NCI-H510A treated with DMSO at 0.1 percent for 48 hours (cell line): ENCODE results near the gene ZNF687.
"Not testable (repeated sequence)": the region's sequence is repeated elsewhere in the genome, so short reads cannot be mapped to it uniquely, and the experiment has no call there.

Source experiments
- DNase-seq: peaks from one replicate; lab custom pipeline; 2025; lab: John Stamatoyannopoulos, UW

Gene ZNF687, protein sequence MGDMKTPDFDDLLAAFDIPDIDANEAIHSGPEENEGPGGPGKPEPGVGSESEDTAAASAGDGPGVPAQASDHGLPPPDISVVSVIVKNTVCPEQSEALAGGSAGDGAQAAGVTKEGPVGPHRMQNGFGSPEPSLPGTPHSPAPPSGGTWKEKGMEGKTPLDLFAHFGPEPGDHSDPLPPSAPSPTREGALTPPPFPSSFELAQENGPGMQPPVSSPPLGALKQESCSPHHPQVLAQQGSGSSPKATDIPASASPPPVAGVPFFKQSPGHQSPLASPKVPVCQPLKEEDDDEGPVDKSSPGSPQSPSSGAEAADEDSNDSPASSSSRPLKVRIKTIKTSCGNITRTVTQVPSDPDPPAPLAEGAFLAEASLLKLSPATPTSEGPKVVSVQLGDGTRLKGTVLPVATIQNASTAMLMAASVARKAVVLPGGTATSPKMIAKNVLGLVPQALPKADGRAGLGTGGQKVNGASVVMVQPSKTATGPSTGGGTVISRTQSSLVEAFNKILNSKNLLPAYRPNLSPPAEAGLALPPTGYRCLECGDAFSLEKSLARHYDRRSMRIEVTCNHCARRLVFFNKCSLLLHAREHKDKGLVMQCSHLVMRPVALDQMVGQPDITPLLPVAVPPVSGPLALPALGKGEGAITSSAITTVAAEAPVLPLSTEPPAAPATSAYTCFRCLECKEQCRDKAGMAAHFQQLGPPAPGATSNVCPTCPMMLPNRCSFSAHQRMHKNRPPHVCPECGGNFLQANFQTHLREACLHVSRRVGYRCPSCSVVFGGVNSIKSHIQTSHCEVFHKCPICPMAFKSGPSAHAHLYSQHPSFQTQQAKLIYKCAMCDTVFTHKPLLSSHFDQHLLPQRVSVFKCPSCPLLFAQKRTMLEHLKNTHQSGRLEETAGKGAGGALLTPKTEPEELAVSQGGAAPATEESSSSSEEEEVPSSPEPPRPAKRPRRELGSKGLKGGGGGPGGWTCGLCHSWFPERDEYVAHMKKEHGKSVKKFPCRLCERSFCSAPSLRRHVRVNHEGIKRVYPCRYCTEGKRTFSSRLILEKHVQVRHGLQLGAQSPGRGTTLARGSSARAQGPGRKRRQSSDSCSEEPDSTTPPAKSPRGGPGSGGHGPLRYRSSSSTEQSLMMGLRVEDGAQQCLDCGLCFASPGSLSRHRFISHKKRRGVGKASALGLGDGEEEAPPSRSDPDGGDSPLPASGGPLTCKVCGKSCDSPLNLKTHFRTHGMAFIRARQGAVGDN

DNA sequence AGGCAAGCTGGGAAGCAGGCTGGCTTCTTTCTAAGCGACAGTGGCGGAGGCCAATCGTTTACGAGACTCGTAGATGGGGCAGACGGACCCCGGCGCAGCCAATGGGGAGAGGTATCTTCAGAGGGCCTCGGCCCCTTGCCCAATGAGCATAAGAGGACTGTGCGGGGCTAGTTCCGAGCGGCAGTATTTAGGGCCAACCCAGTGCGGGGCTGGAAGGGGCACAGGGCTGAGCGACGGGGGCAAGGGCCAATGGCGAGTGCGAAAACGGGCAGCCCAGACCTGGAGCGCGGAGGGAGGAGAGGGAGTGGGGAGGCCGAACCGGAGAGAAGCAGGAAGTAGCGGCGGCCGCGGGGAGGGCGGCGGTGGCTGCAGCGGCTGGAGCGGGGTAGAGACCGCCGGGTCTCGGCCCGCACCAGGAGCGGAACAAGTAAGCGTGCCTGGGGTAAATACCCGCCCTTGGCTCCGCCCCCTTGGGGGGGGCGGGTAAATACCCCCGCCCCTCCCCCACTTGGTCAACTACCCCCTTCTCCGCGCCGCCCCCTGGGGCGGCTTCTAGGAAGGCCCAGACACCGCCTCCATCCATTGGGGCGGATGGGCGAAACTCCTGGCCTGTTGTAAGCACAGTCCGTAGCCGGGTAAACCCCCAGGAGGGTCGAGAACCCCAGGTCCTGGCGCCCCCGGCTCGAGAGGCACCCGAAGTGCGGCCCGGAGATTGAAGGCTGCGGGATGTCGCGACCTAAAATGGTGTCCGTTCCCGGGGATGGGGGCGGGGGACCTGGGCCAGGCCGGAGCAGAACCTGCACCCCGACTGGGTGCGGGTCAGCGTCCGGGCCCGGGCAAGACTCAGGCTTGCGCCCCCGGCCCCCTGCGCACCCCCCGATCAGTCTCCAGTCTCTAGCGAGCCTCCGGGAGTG lies at the start of gene ZNF687:
Gene ZNF687 (plus strand): TSS at position 331 of the 914 bp plus-strand sequence. CDS start 3,993 bp downstream, outside the sequence.
- peak; percentile 98 for DNase-seq

DNA sequence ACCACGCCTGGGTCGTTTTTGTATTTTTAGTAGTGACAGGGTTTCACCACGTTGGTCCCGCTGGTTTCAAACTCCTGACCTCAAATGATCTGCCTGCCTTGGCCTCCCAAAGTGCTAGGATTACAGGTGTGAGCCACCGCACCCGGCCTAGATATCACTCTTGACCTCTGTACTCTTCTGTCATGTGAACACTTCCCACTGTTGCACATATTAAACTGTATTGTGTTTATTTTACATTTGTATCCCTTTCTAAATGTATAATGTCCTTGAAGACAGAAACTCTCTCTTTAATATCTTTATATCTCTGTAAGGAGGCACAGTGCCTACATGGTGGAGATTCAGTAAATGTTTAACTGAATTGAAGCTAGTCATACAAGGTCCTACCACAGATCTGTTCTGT lies 46.9 kb upstream of the ZNF687 start:
- no peak for DNase-seq

DNA sequence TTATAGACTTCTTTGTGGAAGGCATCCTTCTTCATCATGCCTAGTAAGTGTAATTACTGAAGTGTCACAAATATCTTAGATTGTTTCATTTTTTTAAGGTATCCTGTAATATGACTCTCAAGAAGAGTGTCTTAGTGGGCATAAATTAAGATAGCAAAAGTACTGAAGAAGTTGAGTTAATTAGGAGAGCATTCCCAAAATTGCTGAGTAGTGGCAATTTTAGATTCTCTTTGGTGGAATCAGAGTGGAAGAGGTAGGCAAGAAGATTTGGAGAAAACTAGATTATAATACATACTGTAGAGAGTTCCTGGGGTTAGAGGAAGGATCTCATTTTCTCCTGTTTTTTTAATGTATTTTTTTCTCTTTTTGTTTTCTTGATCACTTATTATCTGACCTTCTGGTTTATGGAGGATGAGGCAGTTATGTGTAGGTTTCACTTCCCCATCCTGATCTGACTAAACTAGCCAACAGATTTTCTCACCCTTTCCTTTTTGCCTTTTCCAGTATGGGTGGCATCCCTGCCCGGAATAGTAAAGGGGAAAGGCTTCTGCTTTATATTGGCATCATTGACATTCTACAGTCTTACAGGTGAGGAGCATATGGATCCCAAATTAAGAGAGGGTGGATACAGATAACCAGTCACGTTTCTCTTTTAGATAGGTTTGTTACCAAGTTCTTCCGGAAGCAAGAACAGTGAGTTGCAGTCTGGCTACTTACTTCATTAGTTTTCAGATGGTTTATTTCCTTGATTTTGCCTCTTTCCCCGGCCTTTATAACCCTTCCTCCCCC lies 44.2 kb upstream of the ZNF687 start:
- no peak for DNase-seq

DNA sequence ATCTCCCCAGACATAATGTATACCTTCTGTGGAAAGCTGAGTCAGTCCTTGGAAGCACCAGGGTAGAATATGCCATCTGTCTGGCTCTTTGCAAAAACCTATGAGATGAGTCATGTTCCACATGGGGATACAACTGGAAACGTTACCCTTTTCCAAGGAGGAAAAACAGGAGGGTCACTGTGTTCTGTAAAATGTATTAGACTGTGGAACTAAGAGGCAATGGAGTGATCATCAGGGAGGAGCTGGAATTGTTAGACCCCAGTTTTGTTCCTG lies 43.7 kb upstream of the ZNF687 start:
- DNase-seq = no peak

DNA sequence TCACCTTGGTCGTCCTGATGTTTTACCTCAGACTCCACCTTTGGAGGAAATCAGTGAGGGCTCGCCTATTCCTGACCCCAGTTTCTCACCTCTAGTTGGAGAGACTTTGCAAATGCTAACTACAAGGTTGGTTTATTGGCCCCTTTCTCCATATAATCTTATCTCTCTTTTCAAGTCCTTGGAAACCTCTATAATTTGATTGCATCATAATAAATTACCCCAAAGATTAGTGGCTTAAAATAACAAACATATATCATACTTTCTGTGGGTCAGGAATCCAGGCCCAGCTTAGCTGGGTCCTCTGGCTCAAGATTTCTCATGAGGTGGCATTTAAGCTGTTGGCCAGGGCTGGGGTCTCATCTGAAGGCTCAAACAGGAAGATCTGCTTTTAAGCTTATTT lies 39.7 kb upstream of the ZNF687 start:
- no peak for DNase-seq

DNA sequence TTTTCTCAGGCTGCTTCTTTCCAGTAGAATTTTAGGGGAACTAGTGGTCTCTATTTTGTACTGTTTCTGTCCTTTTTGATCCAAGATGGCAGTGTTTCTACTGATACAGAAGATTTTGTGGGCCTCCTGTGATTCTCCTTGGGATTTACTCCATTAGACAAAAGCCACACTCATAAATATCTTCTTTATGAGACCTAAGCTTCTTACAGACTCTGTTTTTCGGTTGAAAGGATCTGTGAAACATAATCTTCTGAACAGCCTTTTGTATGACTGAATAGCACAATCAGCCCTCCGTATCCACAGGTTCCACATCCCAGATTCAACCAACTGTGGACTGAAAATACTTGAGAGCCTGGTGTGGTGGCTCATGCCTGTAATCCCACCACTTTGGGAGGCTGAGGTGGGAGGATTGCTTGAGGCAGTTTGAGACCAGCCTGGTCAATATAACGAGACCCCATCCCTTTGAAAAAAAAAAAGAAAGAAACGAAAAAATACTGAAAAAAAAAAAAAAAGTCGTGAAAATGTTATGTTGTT lies 38.3 kb upstream of the ZNF687 start:
- DNase-seq = no peak

DNA sequence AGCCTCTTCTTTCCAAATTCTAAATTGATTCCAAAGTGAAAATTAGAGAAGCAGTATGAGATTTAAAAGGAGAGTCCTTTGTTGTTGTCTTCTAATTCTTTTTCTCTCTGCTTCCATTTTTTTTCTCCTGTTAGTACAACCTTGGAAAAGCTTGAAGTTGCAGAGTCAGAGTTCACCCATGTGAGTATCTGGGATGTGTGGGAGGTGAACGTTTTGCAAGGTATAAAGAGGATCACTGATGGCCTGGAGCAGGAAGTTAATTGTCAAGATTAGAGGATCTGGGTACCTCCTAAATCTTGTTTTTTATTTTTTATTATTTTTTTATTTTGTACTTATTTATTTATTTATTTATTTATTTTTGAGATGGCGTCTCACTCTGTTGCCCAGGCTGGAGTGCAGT lies 35.3 kb upstream of the ZNF687 start:
- no peak for DNase-seq

DNA sequence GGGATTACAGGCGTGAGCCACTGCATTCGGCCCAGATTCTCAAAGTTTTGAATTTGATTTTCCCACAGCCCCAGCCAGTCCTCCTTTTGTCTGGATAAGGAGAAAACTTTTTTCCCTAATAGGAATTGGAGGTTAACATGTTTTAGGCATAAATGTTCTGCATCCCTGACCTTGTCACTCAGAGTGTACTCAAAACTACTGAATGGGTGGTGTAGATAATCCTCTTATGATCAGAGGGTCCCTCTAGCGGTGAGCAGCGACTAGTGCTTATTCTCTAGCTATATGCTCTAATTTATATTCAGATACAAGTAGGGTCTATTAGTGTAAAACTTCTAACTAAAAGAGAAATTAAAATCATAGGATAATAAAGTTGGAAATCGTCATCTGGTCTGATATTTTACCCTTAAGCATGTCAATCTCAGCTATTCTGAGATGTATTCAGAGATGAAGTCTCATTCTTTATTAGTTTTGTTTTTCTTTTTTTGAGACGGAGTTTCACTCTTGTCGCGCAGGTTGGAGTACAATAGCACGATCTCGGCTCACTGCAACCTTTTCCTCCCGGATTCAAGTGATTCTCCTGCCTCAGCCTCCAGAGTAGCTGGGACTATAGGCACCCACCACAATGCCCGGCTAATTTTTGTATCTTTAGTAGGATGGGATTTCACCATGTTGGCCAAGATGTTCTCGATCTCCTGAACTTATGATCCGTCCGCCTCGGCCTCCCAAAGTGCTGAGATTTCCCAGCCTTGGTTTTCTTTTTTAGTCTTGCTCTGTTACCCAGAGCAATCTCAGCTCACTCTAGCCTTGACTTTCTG lies 30.2 kb upstream of the ZNF687 start:
- peak; percentile 93 for DNase-seq

DNA sequence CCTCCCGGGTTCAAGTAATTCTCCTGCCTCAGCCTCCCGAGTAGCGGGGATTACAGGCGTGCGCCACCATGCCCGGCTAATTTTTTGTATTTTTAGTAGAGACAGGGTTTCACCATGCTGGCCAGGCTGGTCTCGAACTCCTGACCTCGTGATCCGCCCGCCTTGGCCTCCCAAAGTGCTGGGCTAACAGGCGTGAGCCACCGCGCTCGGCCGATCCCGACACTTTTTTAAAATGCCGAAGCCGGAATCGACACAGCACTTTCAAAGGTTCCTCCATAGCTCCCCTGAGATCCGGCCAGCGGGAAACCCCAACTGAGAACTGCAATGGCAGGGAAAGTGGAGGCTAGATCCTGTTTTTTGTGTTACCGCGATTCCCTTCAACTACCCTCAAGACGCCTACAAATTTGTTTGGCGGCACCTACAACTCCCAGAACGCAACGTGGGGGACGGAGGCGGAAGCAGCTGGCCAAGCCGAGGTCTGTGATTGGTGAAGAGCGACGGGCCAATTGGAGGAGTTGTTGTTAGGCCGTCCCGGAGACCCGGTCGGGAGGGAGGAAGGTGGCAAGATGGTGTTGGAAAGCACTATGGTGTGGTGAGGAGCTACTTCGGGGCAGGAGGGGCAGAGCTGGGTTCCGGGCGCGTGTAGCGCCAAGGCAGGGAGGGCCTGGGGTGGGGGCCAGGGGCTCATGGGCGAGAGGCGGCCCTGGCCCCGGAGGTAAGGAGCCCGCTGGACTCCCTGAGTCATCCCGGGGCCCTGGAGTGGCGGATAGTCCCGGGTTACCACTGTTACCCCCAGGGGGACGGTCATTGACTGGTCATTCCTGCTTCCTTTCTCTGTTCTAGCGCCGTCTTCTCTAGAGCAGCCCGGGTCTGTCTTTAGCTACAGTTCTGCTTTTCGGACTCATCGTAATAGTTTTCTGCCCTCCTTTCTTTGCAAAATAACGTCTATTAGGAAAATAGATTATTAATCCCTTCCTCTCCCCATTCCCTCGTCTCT lies 27.6 kb upstream of the ZNF687 start, which contains the start of gene PSMD4:
Gene PSMD4 (plus strand): TSS at position 518 of the 997 bp plus-strand sequence. CDS start 49 bp downstream, at position 567.
- DNase-seq = peak; percentile 95

DNA sequence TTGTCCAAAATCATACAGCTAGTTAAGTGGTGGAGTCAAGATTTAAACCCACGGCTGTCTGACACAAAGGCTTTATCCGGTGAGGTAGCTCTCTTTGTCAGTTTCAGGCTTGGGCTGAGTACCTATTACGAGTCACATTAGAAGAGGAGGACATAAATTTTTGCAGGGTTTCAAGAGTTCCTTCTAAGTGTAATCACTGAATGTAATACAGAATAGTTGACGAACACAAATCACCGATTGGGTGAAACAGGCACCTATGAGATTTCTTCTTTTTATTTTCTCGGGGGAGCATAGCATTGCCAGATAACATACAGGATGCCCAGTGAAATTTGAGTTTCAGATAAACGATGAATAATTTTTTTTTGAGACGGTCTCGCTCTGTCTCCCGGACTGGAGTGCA lies 26.7 kb upstream of the ZNF687 start:
- DNase-seq = no peak

DNA sequence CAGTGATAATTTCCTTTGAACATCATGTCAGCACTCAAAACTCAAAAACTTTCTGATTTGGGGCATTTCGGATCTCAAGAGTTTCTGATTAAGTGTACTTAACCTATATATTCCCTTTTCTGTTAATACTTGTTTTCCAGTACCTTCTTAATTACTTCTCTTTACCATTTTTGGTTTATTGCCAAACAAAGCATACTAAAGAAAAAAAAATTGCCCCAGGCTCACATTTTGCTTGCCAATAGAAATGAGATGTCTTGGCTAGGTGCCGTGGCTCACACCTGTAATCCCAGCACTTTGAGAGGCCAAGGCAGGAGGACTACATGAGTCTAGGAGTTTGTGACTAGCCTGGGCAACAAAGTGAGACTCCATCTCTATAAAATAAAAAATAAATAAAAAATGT lies 22.7 kb upstream of the ZNF687 start:
- DNase-seq = no peak

DNA sequence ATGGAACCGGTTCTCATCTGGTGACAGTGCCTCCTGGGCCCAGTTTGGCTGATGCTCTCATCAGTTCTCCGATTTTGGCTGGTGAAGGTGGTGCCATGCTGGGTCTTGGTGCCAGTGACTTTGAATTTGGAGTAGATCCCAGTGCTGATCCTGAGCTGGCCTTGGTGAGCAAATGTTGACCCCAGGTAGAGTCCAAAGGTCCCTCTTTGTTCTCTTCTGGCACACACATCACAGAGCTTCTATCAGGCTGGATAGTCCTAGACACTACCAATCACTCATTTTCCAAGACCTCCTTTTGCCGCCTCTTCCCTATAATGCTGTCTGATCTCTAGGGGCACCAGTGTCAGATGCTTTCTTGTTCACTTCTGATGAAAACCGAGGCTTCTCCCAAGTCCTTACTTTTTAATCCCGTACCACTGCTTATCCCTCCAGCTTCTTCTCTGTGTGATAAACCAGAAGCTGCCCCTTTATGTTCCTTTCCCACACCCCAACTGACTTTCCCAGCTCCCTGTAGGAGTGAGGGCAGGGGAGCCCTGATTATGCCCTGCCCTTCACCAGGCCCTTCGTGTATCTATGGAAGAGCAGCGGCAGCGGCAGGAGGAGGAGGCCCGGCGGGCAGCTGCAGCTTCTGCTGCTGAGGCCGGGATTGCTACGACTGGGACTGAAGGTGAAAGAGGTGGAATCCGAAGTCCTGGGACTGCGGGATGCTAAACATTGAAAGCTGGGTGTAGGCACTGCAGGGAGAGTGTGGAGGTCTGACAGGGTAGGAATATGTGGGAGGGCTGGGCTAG lies 16.5 kb upstream of the ZNF687 start:
- DNase-seq = no peak

DNA sequence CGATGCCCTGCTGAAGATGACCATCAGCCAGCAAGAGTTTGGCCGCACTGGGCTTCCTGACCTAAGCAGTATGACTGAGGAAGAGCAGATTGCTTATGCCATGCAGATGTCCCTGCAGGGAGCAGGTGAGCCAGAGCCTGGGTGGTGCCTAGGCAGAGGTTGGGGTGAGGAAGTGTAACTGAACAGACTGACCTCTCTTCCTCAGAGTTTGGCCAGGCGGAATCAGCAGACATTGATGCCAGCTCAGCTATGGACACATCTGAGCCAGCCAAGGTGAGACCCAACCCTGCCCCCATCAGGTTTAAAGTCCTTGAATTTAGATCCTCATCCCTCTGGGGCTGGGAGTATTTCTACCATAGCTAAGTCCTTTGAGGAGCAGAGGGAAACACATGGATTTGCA lies 15.8 kb upstream of the ZNF687 start:
- no peak for DNase-seq

DNA sequence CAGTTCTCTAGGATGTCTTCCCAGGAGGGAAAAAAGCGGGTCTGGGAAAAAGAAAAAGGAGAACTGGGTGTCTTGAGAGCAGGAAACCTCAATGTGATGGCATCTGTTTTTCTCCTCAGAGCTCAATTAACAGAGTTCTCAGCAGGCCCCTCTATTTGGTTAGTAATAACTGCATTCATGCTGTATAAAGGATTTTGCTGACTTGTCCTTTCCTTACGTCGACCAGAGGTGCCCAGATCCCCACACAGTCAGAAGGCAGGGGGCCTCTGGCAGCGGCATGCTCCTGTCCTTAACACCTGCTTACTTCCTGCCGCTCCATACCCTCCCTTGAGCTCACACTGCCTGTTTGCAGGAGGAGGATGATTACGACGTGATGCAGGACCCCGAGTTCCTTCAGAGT lies 15.3 kb upstream of the ZNF687 start:
- DNase-seq = no peak

DNA sequence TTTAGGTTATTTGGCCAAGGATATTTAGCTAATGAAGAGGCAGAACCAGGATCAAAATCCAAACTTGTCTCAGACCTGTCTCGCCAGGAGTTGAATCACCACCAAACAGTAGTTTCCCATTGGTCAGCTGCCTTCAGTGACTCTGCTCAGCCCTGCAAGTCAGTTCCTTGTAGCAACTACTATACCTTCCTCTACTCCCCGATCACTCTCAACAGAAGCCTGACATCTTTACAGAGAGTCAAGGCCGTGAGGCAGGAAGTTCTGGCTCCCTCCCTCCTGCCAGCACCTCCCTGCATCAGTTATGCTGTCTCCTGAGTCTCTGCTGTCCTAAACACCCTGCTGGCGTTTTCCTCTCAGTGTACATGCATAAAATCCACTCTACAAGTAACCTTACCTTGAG lies 14.3 kb upstream of the ZNF687 start:
- DNase-seq = no peak

DNA sequence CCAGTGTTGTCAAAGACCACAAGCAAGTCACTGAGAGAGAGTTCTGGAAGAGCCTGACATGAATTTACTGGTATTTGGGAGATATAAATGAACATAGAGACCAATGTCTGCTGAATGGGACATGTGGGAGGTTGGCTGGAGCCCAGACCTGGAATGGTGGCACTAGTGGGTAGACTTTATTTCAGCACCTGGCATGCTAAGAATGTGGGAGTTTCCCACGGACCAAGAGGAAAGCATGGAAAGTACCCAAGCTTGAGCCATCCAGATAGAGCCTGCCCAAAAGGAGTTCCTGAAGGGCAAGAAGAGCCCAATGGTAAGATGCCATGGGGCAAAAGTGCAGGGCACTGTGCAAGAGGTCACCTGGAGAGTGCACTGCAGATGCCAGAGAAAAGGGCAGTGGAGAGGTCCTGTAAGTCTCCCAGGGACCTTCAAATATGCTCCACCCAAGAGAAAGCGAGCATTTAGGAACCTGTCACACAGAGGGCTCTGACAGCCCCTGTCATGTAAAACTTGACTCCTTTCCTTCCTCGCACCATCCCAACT lies 8.1 kb upstream of the ZNF687 start:
- DNase-seq = no peak

DNA sequence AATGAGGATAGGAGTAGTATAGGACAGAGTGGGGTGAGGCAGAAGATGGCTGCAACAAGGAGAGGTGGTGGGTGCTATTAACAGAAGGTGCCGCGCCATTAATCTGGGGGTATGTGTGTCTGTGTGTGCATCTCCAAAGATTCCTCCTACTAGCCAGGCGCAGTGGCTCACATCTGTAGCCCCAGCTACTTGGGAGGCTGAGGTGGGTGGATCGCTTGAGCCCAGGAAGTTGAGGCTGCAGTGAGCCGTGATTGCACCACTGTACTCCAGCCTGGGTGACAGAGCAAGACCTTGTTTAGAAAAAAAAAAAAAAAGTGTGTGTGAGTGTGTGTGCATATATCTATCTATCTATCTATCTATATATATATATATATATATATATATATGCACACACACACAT lies 6.8 kb upstream of the ZNF687 start:
- not testable (repeated sequence) for DNase-seq
